Measurements from ENCODE around the gene HDAC7.

DNA sequence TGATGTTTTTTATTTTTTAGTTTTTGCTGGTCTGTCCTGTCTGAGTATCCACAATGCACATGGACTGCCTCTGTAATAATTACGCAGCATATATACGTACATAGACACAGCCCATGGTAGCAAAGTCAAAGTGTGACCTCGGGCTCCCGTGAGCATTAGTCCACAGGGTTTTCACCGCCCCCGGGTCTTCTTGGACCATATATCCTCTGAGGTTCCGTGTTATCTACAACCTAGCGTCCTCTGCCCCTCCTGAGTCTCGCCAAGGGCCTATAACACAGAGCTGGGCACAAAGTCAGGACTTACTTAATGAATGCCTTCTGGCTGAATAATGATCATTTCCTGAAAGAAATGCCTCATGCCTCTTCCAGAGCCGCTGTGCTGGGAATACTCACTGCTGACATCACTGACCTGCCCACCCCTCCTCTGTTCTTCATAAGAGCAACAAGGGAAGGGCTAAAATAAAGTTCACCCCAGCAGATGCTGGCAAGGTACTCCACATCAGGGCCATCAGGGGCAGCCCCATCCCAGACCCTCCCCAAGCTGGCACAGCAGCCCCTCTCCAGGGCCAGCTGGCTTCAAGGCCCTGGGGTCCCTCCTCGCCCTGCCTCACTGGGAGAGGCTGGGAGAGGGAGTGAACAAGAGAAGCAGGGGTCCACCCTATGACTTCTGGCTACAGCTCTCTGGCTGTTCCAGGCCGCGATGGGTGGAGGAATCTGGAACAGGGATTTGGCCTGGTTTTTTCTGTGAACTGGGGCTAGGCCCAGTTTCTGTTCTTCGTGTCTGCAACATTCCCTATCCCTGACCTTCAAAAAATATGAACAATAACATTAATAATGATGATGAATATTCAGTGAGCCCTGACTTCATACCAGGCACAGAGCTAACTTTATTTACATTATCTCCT is 7.9 kb downstream of the HDAC7 start:
- no peak for TF ChIP-seq EZH2 (IDR thresholded peaks at IDR 0.05; ENCODE audit: low read length, unreplicated experiment)
- no peak for TF ChIP-seq CTCF (conservative IDR thresholded peaks at IDR 0.05; ENCODE audit: low read depth, low read length)

Data from PC-3 (cell line).